Spinal cord (tissue), 10 donors: ENCODE results near the gene IGLL5. TPM values are rescaled to one million over a fixed set of nuclear protein-coding genes. Genes with fewer than 3 reads are reported as not detected.

ENCODE experiments used
- DNase-seq, 6 donors: peaks; one replicate each; pipeline versions ENCODE4 v3.0.0 to v3.0.0-alpha.2; 2013 to 2015; ENCODE audit warnings: low spot score in 6 of 6, low read depth in 4 of 6
- H3K27ac ChIP-seq: one replicate; pipeline ENCODE4 v1.5.1; 2013; ENCODE audit warnings: low read depth, low read length, control low read depth
- H3K27me3 ChIP-seq: one replicate; pipeline ENCODE4 v1.6.1; 2013; ENCODE audit warnings: low read length; ENCODE audit not compliant: control insufficient read depth, insufficient read depth
- H3K36me3 ChIP-seq: one replicate; pipeline ENCODE4 v1.6.1; 2013; ENCODE audit warnings: low read length; ENCODE audit not compliant: control insufficient read depth, insufficient read depth
- H3K4me1 ChIP-seq: one replicate; pipeline ENCODE4 v1.6.1; 2013; ENCODE audit warnings: low read length; ENCODE audit not compliant: control insufficient read depth, insufficient read depth
- H3K4me3 ChIP-seq: one replicate; pipeline ENCODE4 v1.5.1; 2013; ENCODE audit warnings: low read depth, low read length, control low read depth
- H3K9me3 ChIP-seq: one replicate; pipeline ENCODE4 v1.6.1; 2013; ENCODE audit warnings: low read length; ENCODE audit not compliant: control insufficient read depth, insufficient read depth
- WGBS: methylation state at CpG from one replicate; pipeline ENCODE4 v1.1.5; 2013; ENCODE audit warnings: missing lambda C conversion rate; ENCODE audit not compliant: insufficient coverage; 5-methylcytosine and 5-hydroxymethylcytosine counted together
- polyA plus RNA-seq, 2 donors: library from polyadenylated mRNA; unstranded; fragments of 120-200 nt; gene quantifications; one replicate each; pipeline ENCODE4 v1.2.1, GENCODE V29; 2013; ENCODE audit not compliant: insufficient read length in 2 of 2
- total RNA-seq, 2 donors: library from RNA; depleted of rRNA in 1 of 2; stranded (reverse); fragments of 120-200 nt in 1 of 2; fragments of >200 nt in 1 of 2; gene quantifications; one replicate each; pipeline versions ENCODE4 v1.2.3 to v1.2.4, GENCODE V29; 2013 to 2014
- donor health status: healthy.

The IGLL5 gene
- total and polyA plus RNA-seq, 4 donors: 0.99 TPM; not detected in 3

DNA sequence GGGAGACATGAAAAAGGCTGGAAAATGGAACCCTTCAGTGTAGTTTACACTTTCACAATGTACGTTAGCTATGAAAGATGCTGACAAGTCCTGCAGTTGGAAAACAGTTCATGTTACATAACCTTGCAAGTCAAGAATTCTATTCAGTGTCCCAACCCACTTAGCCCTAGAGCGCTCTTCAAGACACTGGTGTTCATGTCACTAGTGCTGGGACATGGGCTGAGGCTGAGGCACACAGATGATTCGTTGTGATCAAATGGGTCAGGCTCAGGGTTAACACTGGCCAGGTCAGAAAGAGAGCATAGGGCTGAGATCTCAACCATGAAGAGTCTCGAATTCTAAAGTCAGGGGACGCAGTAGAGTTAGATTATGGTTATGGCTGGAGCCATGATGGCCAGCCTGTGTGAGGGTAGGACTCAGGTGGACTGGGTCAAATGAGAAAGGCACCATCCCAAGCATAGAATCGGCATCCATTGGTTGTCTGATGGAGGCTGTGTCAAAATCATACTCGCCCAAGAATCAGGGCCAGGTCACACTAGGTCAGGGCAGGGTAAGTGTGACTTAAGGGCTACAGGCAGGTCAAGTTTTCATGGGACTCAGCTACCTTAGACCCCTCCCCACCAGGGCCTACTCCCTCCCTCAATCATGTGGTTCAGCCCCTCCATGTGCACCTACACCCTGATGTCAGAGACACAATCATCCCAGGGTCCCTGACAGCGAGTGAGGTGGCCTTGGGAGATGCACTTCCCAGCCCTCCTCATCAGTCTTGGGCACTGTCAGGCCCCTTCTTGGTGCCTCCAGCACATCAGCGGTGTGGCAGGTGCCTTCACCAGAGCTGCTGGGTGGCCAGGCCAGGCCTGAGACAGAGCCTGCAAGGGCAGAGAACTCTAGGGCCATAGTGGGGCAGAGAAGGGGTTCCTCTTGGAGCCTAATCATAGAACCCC, 20.2 kb downstream of the IGLL5 start:
- no peaks in the 10 kb centered on the region for H3K36me3 ChIP-seq
- no peak overlapping the region for H3K27ac ChIP-seq
- no peaks in the 10 kb centered on the region for H3K27me3 ChIP-seq
- 95% methylated on average over 7 of the region's 9 CpGs for WGBS
- H3K4me1 ChIP-seq: no peaks in the 10 kb centered on the region
- DNase-seq: no peak
- H3K4me3 ChIP-seq: no peak overlapping the region
- H3K9me3 ChIP-seq: no peaks in the 10 kb centered on the region

DNA sequence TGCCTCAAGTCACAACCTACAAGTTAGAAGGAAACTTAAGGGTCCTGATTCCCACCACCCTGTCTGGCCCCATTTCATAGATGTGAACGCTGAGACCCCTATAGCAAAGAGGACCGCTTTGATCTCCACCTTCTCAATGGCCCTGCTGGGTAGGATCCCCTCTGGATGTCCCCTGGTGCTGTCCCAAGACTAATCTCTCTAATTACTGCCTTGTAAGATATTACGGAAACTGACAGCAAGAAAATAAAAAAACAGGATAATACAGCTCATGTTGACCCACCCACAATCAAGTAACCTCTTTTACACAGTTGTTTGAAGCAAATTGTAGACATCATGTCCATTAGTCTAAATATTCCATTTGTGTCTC, 20.9 kb downstream of the IGLL5 start:
- H3K27ac ChIP-seq: no peak overlapping the region
- no peak for DNase-seq
- WGBS: 87% methylated on average over 2 of the region's 3 CpGs

DNA sequence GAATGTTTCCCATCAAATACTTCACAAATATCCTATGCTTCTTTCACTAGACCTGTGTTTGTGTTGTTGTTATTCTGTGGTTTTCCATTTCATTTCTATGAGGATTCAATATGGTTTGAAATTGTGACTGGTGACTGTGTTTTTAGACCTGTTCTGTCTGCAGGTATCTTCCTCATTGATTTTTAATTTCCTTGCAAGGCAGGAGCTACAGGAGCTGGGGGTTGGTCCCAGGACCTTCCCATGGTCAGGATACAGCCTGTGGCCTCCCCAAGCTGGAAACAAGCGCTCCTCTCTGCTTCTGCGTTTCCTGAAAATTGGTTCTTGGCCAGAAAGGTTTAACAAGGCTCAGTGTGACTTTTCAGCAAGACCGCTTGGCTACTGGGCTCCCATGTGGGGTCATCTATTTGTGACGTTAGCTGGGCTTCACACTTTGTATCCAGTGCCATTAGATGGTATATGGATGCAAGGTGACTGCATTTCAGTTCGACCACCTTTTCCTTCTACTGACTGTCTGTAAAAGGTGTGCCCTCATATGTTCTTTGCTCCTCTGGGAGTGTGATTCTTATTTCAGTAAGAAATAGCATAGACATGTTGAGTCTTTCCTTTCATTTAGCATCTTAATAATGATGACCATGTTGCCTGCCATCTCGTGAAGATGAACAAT, 21.5 kb downstream of the IGLL5 start:
- no peak for DNase-seq
- 87% methylated on average over 4 of the region's 6 CpGs for WGBS
- Histone ChIP-seq H3K9me3 (no peaks in the 10 kb centered on the region), H3K4me1 (no peaks in the 10 kb centered on the region), H3K27ac (no peak overlapping the region), H3K27me3 (no peaks in the 10 kb centered on the region), H3K36me3 (no peaks in the 10 kb centered on the region), H3K4me3 (no peak overlapping the region)

More for the DNA sequence above, 20.9 kb downstream of the IGLL5 start:
- no peak overlapping the region for H3K4me3 ChIP-seq
- no peaks in the 10 kb centered on the region for H3K27me3 ChIP-seq
- H3K9me3 ChIP-seq: no peaks in the 10 kb centered on the region
- H3K36me3 ChIP-seq: no peaks in the 10 kb centered on the region
- H3K4me1 ChIP-seq: no peaks in the 10 kb centered on the region

DNA sequence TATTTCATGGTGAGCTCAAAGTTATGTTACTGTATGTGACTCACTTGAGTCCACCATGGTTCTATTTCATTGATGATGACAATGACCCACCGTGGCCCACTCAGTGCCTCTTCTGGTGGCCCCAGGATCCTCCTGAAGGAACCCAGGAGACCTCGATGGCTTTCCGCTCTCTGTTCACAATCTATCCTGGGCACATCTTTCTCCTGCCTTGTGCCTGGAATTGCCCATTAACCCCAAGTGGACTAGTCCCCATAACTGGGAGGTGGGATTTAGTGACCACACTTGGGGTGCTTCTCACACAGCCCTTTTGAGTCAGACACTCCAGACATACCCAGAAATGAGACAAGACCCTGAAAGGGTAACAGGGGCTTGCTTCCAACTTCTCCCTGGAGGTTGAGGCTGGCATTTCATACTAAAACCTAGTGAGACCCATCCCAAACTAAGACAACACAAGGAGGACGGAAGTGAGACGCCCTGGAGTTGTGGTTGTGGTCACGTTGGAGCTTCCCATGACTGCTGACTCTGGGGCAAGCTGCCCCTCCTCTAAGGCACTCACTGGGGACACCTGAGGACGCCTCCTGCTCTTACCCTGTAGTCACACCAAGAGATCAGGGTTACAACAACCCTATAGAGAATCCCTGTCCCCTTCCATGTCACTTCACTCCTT, 22.1 kb downstream of the IGLL5 start:
- Histone ChIP-seq H3K27ac (no peak overlapping the region), H3K36me3 (no peaks in the 10 kb centered on the region), H3K4me3 (no peak overlapping the region), H3K4me1 (no peaks in the 10 kb centered on the region), H3K9me3 (no peaks in the 10 kb centered on the region), H3K27me3 (no peaks in the 10 kb centered on the region)
- DNase-seq: no peak
- 78% methylated on average over 7 of the region's 7 CpGs for WGBS

DNA sequence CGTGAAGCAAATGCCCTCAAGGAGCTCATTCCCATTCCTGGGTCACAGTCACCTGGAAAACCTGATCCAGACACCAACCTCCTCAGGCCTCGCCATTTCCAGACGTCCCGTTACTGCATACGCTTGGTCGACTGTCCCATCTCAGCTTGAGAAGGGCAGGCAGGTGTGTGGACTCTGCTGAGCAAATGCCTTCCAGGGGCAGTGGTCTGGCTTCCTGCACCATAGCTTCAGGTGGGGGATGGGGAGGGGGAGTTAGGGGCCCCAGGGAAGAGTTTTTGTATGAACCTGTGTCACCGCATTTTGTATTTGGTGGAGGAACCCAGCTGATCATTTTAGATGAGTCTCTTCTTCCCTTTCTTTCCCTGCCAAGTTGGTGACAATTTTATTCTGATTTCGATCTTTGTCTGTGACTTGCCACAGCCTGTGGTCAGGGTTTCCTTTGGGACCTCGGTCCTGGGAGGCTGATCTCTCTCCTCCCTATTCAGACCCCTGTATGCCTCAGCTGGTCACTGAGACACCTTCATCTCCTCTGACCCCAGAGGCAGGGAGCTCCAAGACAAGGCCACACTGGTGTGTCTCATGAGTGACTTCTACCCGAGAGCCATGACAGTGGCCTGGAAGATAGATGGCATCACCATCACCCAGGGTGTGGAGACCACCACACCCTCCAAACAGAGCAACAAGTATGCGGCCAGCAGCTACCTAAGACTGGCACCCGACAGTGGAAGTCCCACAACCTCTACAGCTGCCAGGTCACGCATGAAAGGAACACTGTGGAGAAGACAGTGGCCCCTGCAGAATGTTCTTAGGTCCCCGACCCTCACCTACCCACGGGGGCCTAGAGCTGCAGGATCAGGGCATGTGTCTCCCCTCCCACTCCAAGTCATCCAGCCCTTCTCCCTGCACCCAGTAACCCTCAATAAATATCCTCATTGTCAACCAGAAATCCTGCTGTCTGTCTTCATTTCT, 22.9 kb downstream of the IGLL5 start:
- Histone ChIP-seq H3K27me3 (no peaks in the 10 kb centered on the region), H3K27ac (no peak overlapping the region), H3K36me3 (no peaks in the 10 kb centered on the region), H3K4me1 (no peaks in the 10 kb centered on the region), H3K9me3 (no peaks in the 10 kb centered on the region), H3K4me3 (no peak overlapping the region)
- DNase-seq: no peak
- 83% methylated on average over 14 of the region's 15 CpGs for WGBS

DNA sequence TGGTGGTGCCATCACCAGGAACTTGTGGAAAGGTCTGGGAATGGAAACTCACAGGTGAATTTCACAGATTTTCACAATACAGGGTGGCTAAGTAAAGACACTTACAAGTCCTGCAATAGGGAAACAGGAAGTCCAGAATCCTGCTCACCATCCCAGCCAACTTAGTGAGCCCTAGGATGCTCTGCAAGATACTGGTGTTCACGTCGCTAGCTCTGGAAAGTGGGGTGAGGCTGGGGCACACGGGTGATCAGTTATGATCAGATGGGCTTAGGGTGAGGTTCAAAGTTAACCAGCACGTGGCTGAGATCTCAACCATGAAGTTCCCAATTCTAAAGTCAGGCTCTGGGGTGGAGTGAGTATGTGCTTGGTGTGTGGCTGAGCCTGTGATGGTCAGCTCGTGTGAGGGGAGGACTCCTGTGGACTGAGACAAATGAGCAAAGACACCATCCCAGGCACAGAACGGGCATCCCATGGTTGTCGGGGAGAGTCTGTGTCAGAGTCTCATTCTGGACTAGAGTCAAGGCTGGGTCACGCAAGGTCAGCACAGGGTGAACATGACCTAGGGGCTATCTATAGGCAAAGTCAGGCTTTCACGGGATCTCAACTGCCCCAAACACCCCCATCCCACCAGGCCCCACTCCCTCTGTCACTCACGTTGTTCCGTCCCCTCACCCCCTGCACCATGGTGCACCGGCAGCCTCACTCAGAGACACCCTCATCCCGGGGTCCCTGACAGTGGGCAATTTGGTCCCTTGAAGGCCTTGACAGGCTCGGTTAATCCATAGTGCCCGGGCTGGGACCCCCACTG, 23.9 kb downstream of the IGLL5 start:
- no peak overlapping the region for H3K4me3 ChIP-seq
- 77% methylated on average over 13 of the region's 15 CpGs for WGBS
- H3K27me3 ChIP-seq: no peaks in the 10 kb centered on the region
- no peaks in the 10 kb centered on the region for H3K4me1 ChIP-seq
- no peak overlapping the region for H3K27ac ChIP-seq
- no peaks in the 10 kb centered on the region for H3K9me3 ChIP-seq
- no peak for DNase-seq
- no peaks in the 10 kb centered on the region for H3K36me3 ChIP-seq

DNA sequence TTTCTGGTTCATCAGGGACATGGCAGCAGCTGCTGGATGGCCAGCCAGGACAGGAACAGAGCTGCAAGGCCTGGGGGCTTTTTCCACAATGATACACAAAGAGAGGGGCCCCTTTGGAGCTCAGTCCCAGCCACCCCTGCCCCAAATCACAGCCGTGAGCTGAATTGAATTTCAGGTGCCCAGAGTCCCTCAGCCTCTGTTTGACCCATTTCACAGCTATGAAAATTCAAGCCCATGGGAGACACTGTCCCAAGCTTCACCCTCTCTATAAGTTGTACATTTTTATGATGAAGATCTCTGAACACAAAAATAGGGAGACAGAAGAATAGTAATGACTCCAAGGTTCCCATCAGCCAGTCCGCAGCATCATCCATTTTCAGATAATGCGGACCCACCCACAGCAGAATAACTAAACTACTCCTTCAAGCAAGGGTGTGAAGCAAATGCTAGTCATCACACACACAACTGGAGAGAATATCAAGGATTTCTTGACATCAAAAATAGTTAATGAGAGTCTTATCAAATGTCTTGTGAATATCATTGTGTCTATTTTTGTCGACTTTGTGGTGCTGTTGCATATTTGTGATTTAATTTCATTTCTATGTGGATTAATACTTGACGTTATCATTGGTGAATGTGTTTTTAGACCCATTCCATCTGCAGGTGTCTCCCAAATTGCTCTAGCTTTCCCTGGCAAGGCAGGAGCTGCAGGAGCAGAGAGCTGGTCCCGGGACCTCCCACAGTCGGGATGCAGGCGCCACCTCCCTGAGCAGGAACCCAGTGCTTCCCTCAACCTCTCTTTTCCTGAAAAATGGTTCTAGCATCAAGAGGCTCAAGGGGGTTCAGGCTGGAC, 24.7 kb downstream of the IGLL5 start:
- no peak overlapping the region for H3K4me3 ChIP-seq
- H3K4me1 ChIP-seq: no peaks in the 10 kb centered on the region
- H3K27me3 ChIP-seq: no peaks in the 10 kb centered on the region
- no peak for DNase-seq
- no peaks in the 10 kb centered on the region for H3K9me3 ChIP-seq
- H3K36me3 ChIP-seq: no peaks in the 10 kb centered on the region
- 92% methylated on average over 4 of the region's 8 CpGs for WGBS
- H3K27ac ChIP-seq: no peak overlapping the region

DNA sequence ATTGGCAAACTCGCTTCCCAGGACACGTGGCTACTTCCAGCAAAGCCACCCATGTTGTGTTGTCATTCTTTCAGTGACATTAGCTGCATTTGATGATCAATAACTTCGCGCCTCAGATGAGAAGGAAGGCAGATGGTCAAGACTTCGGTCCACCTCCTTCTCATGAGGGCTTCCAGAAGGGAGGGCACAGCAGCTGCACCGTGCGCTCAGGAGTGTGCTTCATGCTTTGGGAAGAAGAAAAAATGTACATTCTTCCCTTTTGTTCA, 25.3 kb downstream of the IGLL5 start:
- no peaks in the 10 kb centered on the region for H3K9me3 ChIP-seq
- H3K36me3 ChIP-seq: no peaks in the 10 kb centered on the region
- H3K27me3 ChIP-seq: no peaks in the 10 kb centered on the region
- DNase-seq: no peak
- WGBS: 91% methylated on average over 4 of the region's 7 CpGs
- H3K27ac ChIP-seq: no peak overlapping the region
- H3K4me3 ChIP-seq: no peak overlapping the region
- H3K4me1 ChIP-seq: no peaks in the 10 kb centered on the region
